MCF 10A (cell line): ENCODE data around the gene PRMT6. TPM values are rescaled to one million over a fixed set of nuclear protein-coding genes. Genes with fewer than 3 reads are reported as not detected.

ENCODE experiments used
- BruUV-seq: library from RNA; stranded (reverse); fragments of 400-500 nt; replicated peaks from 2 replicates; lab custom pipeline; 2021; lab: Mats Ljungman, UMichigan
- CTCF ChIA-PET: fragments of 300-600 bp; sonication (Branson Sonifier 250); formaldehyde crosslinking; extraction: SDS; loops from one replicate; lab custom pipeline; 2021; ENCODE audit warnings: antibody characterized with exemption, inconsistent platforms; lab: Yijun Ruan, JAX
- POLR2A ChIA-PET: fragments of 300-600, 350-650 bp; sonication (Branson Sonifier 250); formaldehyde crosslinking; extraction: SDS; loops from one replicate; lab custom pipeline; 2020; ENCODE audit warnings: antibody characterized with exemption, inconsistent platforms; lab: Yijun Ruan, JAX
- DNase-seq: peaks from one replicate; pipeline ENCODE4 v3.0.0-alpha.2; 2018; ENCODE audit not compliant: unreplicated experiment
- H3K27ac Mint-ChIP-seq: one replicate; pipeline ENCODE4 v1.8.0; 2022; ENCODE audit warnings: mild to moderate bottlenecking, low read depth, mixed read lengths; ENCODE audit not compliant: unreplicated experiment
- H3K27me3 Mint-ChIP-seq: one replicate; pipeline ENCODE4 v1.8.0; 2022; ENCODE audit warnings: mixed read lengths; ENCODE audit not compliant: insufficient read depth, unreplicated experiment
- H3K36me3 Mint-ChIP-seq: one replicate; pipeline ENCODE4 v1.8.0; 2022; ENCODE audit warnings: mild to moderate bottlenecking, moderate library complexity, mixed read lengths; ENCODE audit not compliant: insufficient read depth, unreplicated experiment
- H3K4me1 Mint-ChIP-seq: one replicate; pipeline ENCODE4 v1.8.0; 2022; ENCODE audit warnings: mixed read lengths; ENCODE audit not compliant: insufficient read depth, unreplicated experiment
- H3K4me3 Mint-ChIP-seq: one replicate; pipeline ENCODE4 v1.8.0; 2022; ENCODE audit warnings: mild to moderate bottlenecking, moderate library complexity, mixed read lengths; ENCODE audit not compliant: unreplicated experiment
- H3K9me3 Mint-ChIP-seq: one replicate; pipeline ENCODE4 v1.8.0; 2022; ENCODE audit warnings: mixed read lengths; ENCODE audit not compliant: unreplicated experiment
- CTCF ChIP-seq: fragments of 200-600 bp; IDR thresholded peaks from one replicate; pipeline ENCODE4 v1.8.0; 2022; ENCODE audit warnings: antibody characterized with exemption, mild to moderate bottlenecking; ENCODE audit not compliant: unreplicated experiment
- intact Hi-C: fragments of 100-400 bp; cut with micrococcal nuclease; formaldehyde crosslinking; loops from 2 replicates; pipeline ENCODE4 v1.14.1; 2022
- total RNA-seq: library from RNA; stranded (reverse); gene quantifications from 2 replicates; pipeline ENCODE4 v1.2.3, GENCODE V29; 2022

The PRMT6 gene
- total RNA-seq, 1 experiment from 2014 or later: 14.0 TPM

GRCh38 chr1:107057197-107058133 lies 991 bp downstream of the PRMT6 start:
- intact Hi-C loops: loop anchor here (2.0 to 5.0 kb wide), 2 partner anchors 83 to 300 kb away; partner anchors contain the start of gene NTNG1
- CTCF ChIA-PET: interaction anchor here (0.6 to 1.5 kb wide), 8 partner anchors 10 to 558 kb away, joined by 3 to 7 read pairs (median 4); no protein-coding TSS in a partner anchor
- DNase-seq: peak; percentile 63
- POLR2A ChIA-PET: interaction anchor here (0.8 to 1.9 kb wide), 9 partner anchors 13 to 108 kb away, joined by 3 to 9 read pairs (median 3); no protein-coding TSS in a partner anchor
- Mint-ChIP-seq H3K4me1 (peaks cover 12% of the 10 kb centered on the region), H3K9me3 (no peaks in the 10 kb centered on the region), H3K27ac (peak overlapping the region; percentile 33), H3K4me3 (peak overlapping the region; percentile 95), H3K27me3 (no peaks in the 10 kb centered on the region), H3K36me3 (peaks cover 11% of the 10 kb centered on the region)
- no TSS peak for BruUV-seq
- TF ChIP-seq CTCF: no peak

GRCh38 chr1:107058245-107059032 lies 2.0 kb downstream of the PRMT6 start:
- intact Hi-C loops: loop anchor here (5.0 kb wide), 1 partner anchor 301 kb away; no protein-coding TSS in a partner anchor
- no peak for TF ChIP-seq CTCF
- ChIA-PET CTCF (interaction anchor here (0.5 kb wide), 1 partner anchor 1235 kb away, joined by 3 read pairs; no protein-coding TSS in a partner anchor), POLR2A (no interaction called here)
- H3K9me3 Mint-ChIP-seq: no peaks in the 10 kb centered on the region
- H3K36me3 Mint-ChIP-seq: peaks cover 11% of the 10 kb centered on the region
- BruUV-seq: no TSS peak
- peaks cover 12% of the 10 kb centered on the region for H3K4me1 Mint-ChIP-seq
- no peaks in the 10 kb centered on the region for H3K27me3 Mint-ChIP-seq
- peak overlapping the region; percentile 33 for H3K27ac Mint-ChIP-seq
- H3K4me3 Mint-ChIP-seq: peak overlapping the region; percentile 95
- DNase-seq: no peak

GRCh38 chr1:107061886-107062285 lies 5.4 kb downstream of the PRMT6 start:
- no peak for DNase-seq
- POLR2A ChIA-PET: no interaction called here
- Mint-ChIP-seq H3K27ac (no peak overlapping the region), H3K27me3 (no peaks in the 10 kb centered on the region), H3K4me1 (peaks cover 12% of the 10 kb centered on the region), H3K4me3 (no peak overlapping the region), H3K9me3 (no peaks in the 10 kb centered on the region), H3K36me3 (peaks cover 11% of the 10 kb centered on the region)
- no peak for TF ChIP-seq CTCF
- intact Hi-C loops: no loop called here
- CTCF ChIA-PET: no interaction called here
- BruUV-seq: no TSS peak

- intact Hi-C loops: no loop called here
- CTCF ChIA-PET: no interaction called here
- POLR2A ChIA-PET: interaction anchor here (0.6 kb wide), 1 partner anchor 290 kb away, joined by 3 read pairs; no protein-coding TSS in a partner anchor
Observed at GRCh38 chr1:107073493-107073892, 17.0 kb downstream of the PRMT6 start.

More at GRCh38 chr1:107073493-107073892, 17.0 kb downstream of the PRMT6 start:
- BruUV-seq: no TSS peak
- DNase-seq: no peak
- no peak for TF ChIP-seq CTCF
- H3K4me1 Mint-ChIP-seq: no peaks in the 10 kb centered on the region
- H3K27ac Mint-ChIP-seq: no peak overlapping the region
- no peaks in the 10 kb centered on the region for H3K27me3 Mint-ChIP-seq
- H3K4me3 Mint-ChIP-seq: no peak overlapping the region
- no peaks in the 10 kb centered on the region for H3K9me3 Mint-ChIP-seq
- no peaks in the 10 kb centered on the region for H3K36me3 Mint-ChIP-seq
